Suprapubic skin (tissue), 4 donors: Measurements from ENCODE around the gene SLC7A7. TPM values are rescaled to one million over a fixed set of nuclear protein-coding genes. Genes with fewer than 3 reads are reported as not detected.

Experiments
- DNase-seq, 2 donors: peaks; one replicate each; pipeline ENCODE4 v3.0.0-alpha.2; 2019; ENCODE audit warnings: low spot score in 2 of 2
- H3K27ac ChIP-seq: fragments of 200-600 bp; sonication (generic); one replicate; pipeline ENCODE4 v1.5.1; 2019
- H3K27me3 ChIP-seq: fragments of 200-600 bp; sonication (generic); one replicate; pipeline ENCODE4 v1.5.1; 2019
- H3K36me3 ChIP-seq: fragments of 200-600 bp; sonication (generic); one replicate; pipeline ENCODE4 v1.5.1; 2019
- H3K4me1 ChIP-seq: fragments of 200-600 bp; sonication (generic); one replicate; pipeline ENCODE4 v1.5.1; 2019
- H3K4me3 ChIP-seq: fragments of 200-600 bp; sonication (generic); one replicate; pipeline ENCODE4 v1.5.1; 2019; ENCODE audit warnings: mild to moderate bottlenecking
- H3K9me3 ChIP-seq: fragments of 200-600 bp; sonication (generic); one replicate; pipeline ENCODE4 v1.5.1; 2019
- CTCF ChIP-seq, 2 donors: fragments of 200-600 bp in 1 of 2; fragments of 450-650 bp in 1 of 2; sonication (generic) in 1 of 2; IDR thresholded peaks; one replicate each; pipeline ENCODE4 v1.5.1; 2016 to 2019; ENCODE audit warnings: antibody characterized with exemption in 2 of 2, mild to moderate bottlenecking in 1 of 2, moderate library complexity in 1 of 2
- EP300 ChIP-seq: sonication (generic); formaldehyde crosslinking; IDR thresholded peaks from one replicate; pipeline ENCODE4 v1.6.1; 2017; ENCODE audit warnings: antibody characterized with exemption
- POLR2A ChIP-seq, 2 donors: fragments of 450-650 bp; IDR thresholded peaks; one replicate each; pipeline ENCODE4 v1.6.1; 2017; ENCODE audit warnings: antibody characterized with exemption in 2 of 2, mild to moderate bottlenecking in 2 of 2, moderate library complexity in 2 of 2
- POLR2AphosphoS5 ChIP-seq, 3 donors: sonication (generic); formaldehyde crosslinking; IDR thresholded peaks; one replicate each; pipeline ENCODE4 v1.6.1; 2017; ENCODE audit warnings: antibody characterized with exemption in 3 of 3
- WGBS: methylation state at CpG from one replicate; pipeline ENCODE4 v1.1.5; 2018; 5-methylcytosine and 5-hydroxymethylcytosine counted together
- total RNA-seq, 4 donors: library from RNA; depleted of rRNA; stranded (reverse); fragments of >200 nt; gene quantifications; one replicate each; pipeline ENCODE4 v1.1.0, GENCODE V29; 2016

SLC7A7 gene
- total RNA-seq, 4 donors from 2014 or later, result 1.8 to 3.8 (median 2.9) TPM

GRCh38 chr14:22849212-22849819 lies 34.1 kb upstream of the SLC7A7 start:
- TF ChIP-seq POLR2AphosphoS5 (IDR thresholded peaks at IDR 0.05), result peak in 1 of 3 donors; percentile 26
- no peak for TF ChIP-seq CTCF (IDR thresholded peaks at IDR 0.05)
- H3K4me3 ChIP-seq, result peak overlapping the region; percentile 26

GRCh38 chr14:22848351-22849164 lies 33.3 kb upstream of the SLC7A7 start:
- Histone ChIP-seq H3K27ac (peak overlapping the region; percentile 87), H3K4me1 (peaks cover 88% of the 10 kb centered on the region), H3K27me3 (no peaks in the 10 kb centered on the region), H3K36me3 (peaks cover 36% of the 10 kb centered on the region), H3K4me3 (peak overlapping the region; percentile 26), H3K9me3 (no peaks in the 10 kb centered on the region)
- WGBS, result 13% methylated on average over 12 of the region's 12 CpGs
- TF ChIP-seq CTCF (IDR thresholded peaks at IDR 0.05), result no peak
- no peak for TF ChIP-seq POLR2A (IDR thresholded peaks at IDR 0.05)
- TF ChIP-seq POLR2AphosphoS5 (IDR thresholded peaks at IDR 0.05), result peak in 1 of 3 donors; percentile 83
- TF ChIP-seq EP300, result no peak
- peak; percentile 92 to 93 for DNase-seq

More at GRCh38 chr14:22849212-22849819, 34.1 kb upstream of the SLC7A7 start:
- Histone ChIP-seq H3K36me3 (peaks cover 28% of the 10 kb centered on the region), H3K27me3 (no peaks in the 10 kb centered on the region), H3K27ac (peak overlapping the region; percentile 87), H3K4me1 (peaks cover 86% of the 10 kb centered on the region), H3K9me3 (no peaks in the 10 kb centered on the region)
- WGBS, result 34% methylated on average over 17 of the region's 19 CpGs
- DNase-seq, result peak; percentile 89

- WGBS, result 28% methylated on average over 12 of the region's 14 CpGs
- peak in 1 of 2 donors; percentile 66 for DNase-seq
- H3K36me3 ChIP-seq, result peaks cover 43% of the 10 kb centered on the region
- peak overlapping the region; percentile 13 for H3K4me3 ChIP-seq
- no peaks in the 10 kb centered on the region for H3K27me3 ChIP-seq
- peaks cover 86% of the 10 kb centered on the region for H3K4me1 ChIP-seq
- peak overlapping the region; percentile 87 for H3K27ac ChIP-seq
- no peaks in the 10 kb centered on the region for H3K9me3 ChIP-seq
- TF ChIP-seq POLR2A (IDR thresholded peaks at IDR 0.05) (no peak), EP300 (no peak), POLR2AphosphoS5 (IDR thresholded peaks at IDR 0.05) (no peak), CTCF (IDR thresholded peaks at IDR 0.05) (no peak)
Observed at GRCh38 chr14:22847661-22848341, 32.6 kb upstream of the SLC7A7 start.

- peak overlapping the region; percentile 6 for H3K4me3 ChIP-seq
- H3K4me1 ChIP-seq, result peaks cover 89% of the 10 kb centered on the region
- H3K9me3 ChIP-seq, result no peaks in the 10 kb centered on the region
- peak overlapping the region; percentile 87 for H3K27ac ChIP-seq
- H3K36me3 ChIP-seq, result peaks cover 52% of the 10 kb centered on the region
- WGBS, result 71% methylated on average over 11 of the region's 11 CpGs
- no peaks in the 10 kb centered on the region for H3K27me3 ChIP-seq
- DNase-seq, result peak in 1 of 2 donors; percentile 62
- TF ChIP-seq POLR2A (IDR thresholded peaks at IDR 0.05) (no peak), EP300 (no peak)
Observed at GRCh38 chr14:22846811-22847307, 31.6 kb upstream of the SLC7A7 start.

GRCh38 chr14:22845821-22846625 lies 30.8 kb upstream of the SLC7A7 start:
- peaks cover 87% of the 10 kb centered on the region for H3K4me1 ChIP-seq

More at GRCh38 chr14:22845821-22846625, 30.8 kb upstream of the SLC7A7 start:
- Histone ChIP-seq H3K36me3 (peaks cover 60% of the 10 kb centered on the region), H3K4me3 (peak overlapping the region; percentile 6), H3K9me3 (no peaks in the 10 kb centered on the region), H3K27ac (peak overlapping the region; percentile 87), H3K27me3 (no peaks in the 10 kb centered on the region)
- no peak for TF ChIP-seq CTCF (IDR thresholded peaks at IDR 0.05)
- TF ChIP-seq POLR2A (IDR thresholded peaks at IDR 0.05), result no peak
- TF ChIP-seq EP300, result no peak
- TF ChIP-seq POLR2AphosphoS5 (IDR thresholded peaks at IDR 0.05), result no peak
- DNase-seq, result peak in 1 of 2 donors; percentile 65
- 77% methylated on average over 25 of the region's 26 CpGs for WGBS
